Activated CD4-positive, alpha-beta T cell treated with anti-CD3 and anti-CD28 coated beads, Interleukin-2, amount 10 ng/mL, durations not matched to agents 24 days and 14 days (primary cell): ENCODE results near the gene RAB29. TPM values are rescaled to one million over a fixed set of nuclear protein-coding genes. Genes with fewer than 3 reads are reported as not detected.

Experiments used
- DNase-seq: peaks from one replicate; pipeline ENCODE4 v3.0.0; 2022
- H3K27ac Mint-ChIP-seq: one replicate; pipeline ENCODE4 v1.8.0; 2022; ENCODE audit warnings: mild to moderate bottlenecking, mixed read lengths
- H3K27me3 Mint-ChIP-seq: one replicate; pipeline ENCODE4 v1.8.0; 2022; ENCODE audit warnings: mixed read lengths
- H3K36me3 Mint-ChIP-seq: one replicate; pipeline ENCODE4 v1.8.0; 2022; ENCODE audit warnings: low read depth, mild to moderate bottlenecking, mixed read lengths
- H3K4me1 Mint-ChIP-seq: one replicate; pipeline ENCODE4 v1.8.0; 2021; ENCODE audit warnings: mixed read lengths
- H3K4me3 Mint-ChIP-seq: one replicate; pipeline ENCODE4 v1.8.0; 2022; ENCODE audit warnings: mild to moderate bottlenecking, moderate library complexity, mixed read lengths
- H3K9me3 Mint-ChIP-seq: one replicate; pipeline ENCODE4 v1.8.0; 2021; ENCODE audit warnings: mixed read lengths
- intact Hi-C: fragments of 100-400 bp; cut with micrococcal nuclease; formaldehyde crosslinking; loops from one replicate; pipeline ENCODE4 v1.15.1; 2023
- total RNA-seq: library from RNA; stranded (reverse); gene quantifications from 2 replicates; pipeline ENCODE4 v1.2.3, GENCODE V29; 2022

Gene RAB29
- total RNA-seq, 1 donor from 2014 or later = 29.1 TPM

GRCh38 chr1:205766570-205766969, 8.7 kb downstream of the RAB29 start:
- H3K9me3 Mint-ChIP-seq = no peaks in the 10 kb centered on the region
- peaks cover 44% of the 10 kb centered on the region for H3K36me3 Mint-ChIP-seq
- H3K27ac Mint-ChIP-seq = no peak overlapping the region
- peaks cover 14% of the 10 kb centered on the region for H3K4me1 Mint-ChIP-seq
- H3K4me3 Mint-ChIP-seq = no peak overlapping the region
- H3K27me3 Mint-ChIP-seq = no peaks in the 10 kb centered on the region
- DNase-seq = no peak
- intact Hi-C loops = no loop called here

GRCh38 chr1:205766038-205766437, 9.2 kb downstream of the RAB29 start:
- Mint-ChIP-seq H3K9me3 (no peaks in the 10 kb centered on the region), H3K27ac (no peak overlapping the region), H3K27me3 (no peaks in the 10 kb centered on the region), H3K4me3 (no peak overlapping the region), H3K36me3 (peaks cover 42% of the 10 kb centered on the region), H3K4me1 (peaks cover 9% of the 10 kb centered on the region)
- no peak for DNase-seq
- intact Hi-C loops = no loop called here

DNA sequence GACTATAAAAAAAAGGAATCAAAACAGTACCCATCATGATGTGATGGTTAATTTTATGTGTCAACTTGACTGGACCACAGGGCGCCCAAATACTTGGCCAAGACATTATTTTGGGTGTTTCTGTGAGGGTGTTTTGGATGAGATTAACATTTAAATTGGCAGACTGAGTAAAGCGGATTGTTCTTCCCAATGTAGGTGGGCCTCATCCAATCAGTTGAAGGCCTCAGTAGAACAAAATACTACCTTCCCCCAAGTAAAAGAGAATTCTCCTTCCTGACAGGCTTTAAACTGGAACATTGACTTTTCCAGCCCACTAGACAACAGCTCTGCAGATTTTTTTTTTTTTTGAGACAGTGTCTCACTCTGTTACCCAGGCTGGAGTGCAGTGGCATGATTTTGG, 10.7 kb downstream of the RAB29 start:
- H3K4me3 Mint-ChIP-seq = no peak overlapping the region
- peaks cover 30% of the 10 kb centered on the region for H3K36me3 Mint-ChIP-seq
- H3K27me3 Mint-ChIP-seq = no peaks in the 10 kb centered on the region
- intact Hi-C loops = no loop called here
- H3K4me1 Mint-ChIP-seq = peaks cover 5% of the 10 kb centered on the region
- no peak overlapping the region for H3K27ac Mint-ChIP-seq
- no peak for DNase-seq
- no peaks in the 10 kb centered on the region for H3K9me3 Mint-ChIP-seq

GRCh38 chr1:205763980-205764379, 11.3 kb downstream of the RAB29 start:
- intact Hi-C loops = no loop called here
- DNase-seq = no peak
- Mint-ChIP-seq H3K4me3 (no peak overlapping the region), H3K9me3 (no peaks in the 10 kb centered on the region), H3K27ac (no peak overlapping the region), H3K4me1 (peaks cover 5% of the 10 kb centered on the region), H3K36me3 (peaks cover 24% of the 10 kb centered on the region), H3K27me3 (no peaks in the 10 kb centered on the region)

DNA sequence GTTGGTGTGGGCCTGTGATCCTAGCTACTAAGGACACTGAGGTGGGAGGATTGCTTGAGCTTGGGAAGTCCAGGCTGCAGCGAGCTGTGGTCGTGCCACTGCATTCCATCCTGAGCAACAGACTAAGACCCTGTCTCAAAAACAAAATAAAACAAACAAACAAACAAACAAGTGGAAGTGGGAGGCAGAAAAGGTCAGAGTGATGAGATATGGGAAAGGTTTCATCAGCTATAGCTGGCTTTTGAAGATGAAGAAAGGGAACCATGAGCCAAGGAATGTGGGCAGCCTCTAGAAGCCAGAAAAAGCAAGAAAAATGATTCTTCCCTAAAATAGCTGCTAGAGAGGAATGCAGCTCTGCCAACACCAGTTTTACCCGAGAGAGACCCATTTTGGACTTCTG, 14.7 kb downstream of the RAB29 start:
- H3K9me3 Mint-ChIP-seq = no peaks in the 10 kb centered on the region
- no peak overlapping the region for H3K27ac Mint-ChIP-seq
- no peak overlapping the region for H3K4me3 Mint-ChIP-seq
- peaks cover 2% of the 10 kb centered on the region for H3K27me3 Mint-ChIP-seq
- DNase-seq = no peak
- intact Hi-C loops = no loop called here
- H3K36me3 Mint-ChIP-seq = peaks cover 9% of the 10 kb centered on the region
- H3K4me1 Mint-ChIP-seq = peaks cover 4% of the 10 kb centered on the region

DNA sequence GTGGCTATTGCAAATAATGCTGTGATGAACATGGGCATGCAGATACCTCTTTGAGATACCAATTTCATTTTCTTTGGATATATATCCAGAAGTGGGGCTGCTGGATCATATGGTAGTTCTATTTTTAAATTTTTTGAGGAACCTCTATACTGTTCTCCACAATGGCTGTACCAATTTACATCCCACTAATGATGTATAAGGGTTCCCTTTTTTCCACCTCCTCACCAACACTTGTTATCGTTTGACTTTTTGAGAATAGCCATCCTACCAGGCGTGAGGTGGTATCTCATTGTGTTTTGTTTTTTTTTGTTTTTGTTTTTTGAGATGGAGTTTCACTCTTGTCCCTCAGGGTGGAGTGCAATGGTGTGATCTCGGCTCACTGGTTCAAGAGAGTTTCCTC, 18.7 kb downstream of the RAB29 start:
- no peak for DNase-seq
- Mint-ChIP-seq H3K27ac (no peak overlapping the region), H3K4me3 (no peak overlapping the region), H3K27me3 (peaks cover 6% of the 10 kb centered on the region), H3K36me3 (peaks cover 6% of the 10 kb centered on the region), H3K9me3 (no peaks in the 10 kb centered on the region), H3K4me1 (peaks cover 5% of the 10 kb centered on the region)
- intact Hi-C loops = no loop called here

DNA sequence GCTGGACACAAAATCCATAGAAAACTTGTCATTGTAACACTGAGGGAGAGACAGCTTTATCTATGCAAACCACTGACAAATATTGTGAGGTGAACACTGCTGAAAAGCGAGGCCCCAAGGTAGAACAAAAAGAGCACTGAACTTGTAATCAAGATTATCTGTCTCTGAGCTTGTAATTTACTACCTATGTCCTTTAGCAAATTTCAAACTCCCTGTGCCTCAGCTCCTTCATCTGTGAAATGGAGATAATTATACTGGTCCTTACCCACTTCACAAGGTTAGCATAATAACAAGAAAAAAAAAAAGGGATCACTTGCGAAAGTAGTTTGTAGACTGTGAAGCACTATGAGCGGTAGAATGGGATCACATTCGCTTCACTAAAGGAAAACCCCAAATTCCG, 20.4 kb downstream of the RAB29 start:
- Mint-ChIP-seq H3K4me3 (no peak overlapping the region), H3K27ac (no peak overlapping the region), H3K4me1 (peaks cover 13% of the 10 kb centered on the region), H3K9me3 (no peaks in the 10 kb centered on the region), H3K36me3 (peaks cover 5% of the 10 kb centered on the region), H3K27me3 (peaks cover 6% of the 10 kb centered on the region)
- intact Hi-C loops = no loop called here
- no peak for DNase-seq

DNA sequence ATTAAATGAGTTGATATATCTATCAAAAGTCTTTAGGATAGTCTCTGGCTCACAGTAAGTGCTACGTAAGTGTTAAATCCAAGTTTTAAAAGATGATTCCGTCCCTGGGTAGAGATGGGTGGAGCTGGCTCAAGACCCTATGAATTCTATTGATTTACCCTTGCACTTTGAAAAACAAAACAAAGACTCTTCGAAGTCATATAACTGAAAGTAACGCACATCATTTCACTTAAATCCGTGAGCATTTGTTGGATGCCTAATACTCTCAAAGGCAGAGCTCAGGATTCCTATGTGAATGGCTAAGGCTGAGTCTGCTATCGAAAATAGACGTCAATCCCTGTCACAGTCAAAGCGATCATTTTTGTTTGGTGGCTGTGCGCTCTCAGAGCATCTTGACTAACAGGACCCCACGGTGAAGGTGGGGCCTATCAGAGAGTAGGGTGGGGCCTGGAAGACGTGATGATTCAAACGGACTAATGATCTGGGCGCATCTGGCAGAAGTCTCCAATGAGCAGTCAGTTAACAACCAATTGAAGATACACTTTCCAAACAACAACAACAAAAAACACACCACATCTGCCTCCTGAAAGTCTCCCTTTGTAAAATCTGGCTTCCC, 24.1 kb downstream of the RAB29 start:
- Mint-ChIP-seq H3K4me3 (peak overlapping the region; percentile 85), H3K27me3 (peaks cover 5% of the 10 kb centered on the region), H3K4me1 (peaks cover 27% of the 10 kb centered on the region), H3K36me3 (peaks cover 21% of the 10 kb centered on the region), H3K9me3 (no peaks in the 10 kb centered on the region), H3K27ac (peak overlapping the region; percentile 96)
- no peak for DNase-seq
- intact Hi-C loops = no loop called here

DNA sequence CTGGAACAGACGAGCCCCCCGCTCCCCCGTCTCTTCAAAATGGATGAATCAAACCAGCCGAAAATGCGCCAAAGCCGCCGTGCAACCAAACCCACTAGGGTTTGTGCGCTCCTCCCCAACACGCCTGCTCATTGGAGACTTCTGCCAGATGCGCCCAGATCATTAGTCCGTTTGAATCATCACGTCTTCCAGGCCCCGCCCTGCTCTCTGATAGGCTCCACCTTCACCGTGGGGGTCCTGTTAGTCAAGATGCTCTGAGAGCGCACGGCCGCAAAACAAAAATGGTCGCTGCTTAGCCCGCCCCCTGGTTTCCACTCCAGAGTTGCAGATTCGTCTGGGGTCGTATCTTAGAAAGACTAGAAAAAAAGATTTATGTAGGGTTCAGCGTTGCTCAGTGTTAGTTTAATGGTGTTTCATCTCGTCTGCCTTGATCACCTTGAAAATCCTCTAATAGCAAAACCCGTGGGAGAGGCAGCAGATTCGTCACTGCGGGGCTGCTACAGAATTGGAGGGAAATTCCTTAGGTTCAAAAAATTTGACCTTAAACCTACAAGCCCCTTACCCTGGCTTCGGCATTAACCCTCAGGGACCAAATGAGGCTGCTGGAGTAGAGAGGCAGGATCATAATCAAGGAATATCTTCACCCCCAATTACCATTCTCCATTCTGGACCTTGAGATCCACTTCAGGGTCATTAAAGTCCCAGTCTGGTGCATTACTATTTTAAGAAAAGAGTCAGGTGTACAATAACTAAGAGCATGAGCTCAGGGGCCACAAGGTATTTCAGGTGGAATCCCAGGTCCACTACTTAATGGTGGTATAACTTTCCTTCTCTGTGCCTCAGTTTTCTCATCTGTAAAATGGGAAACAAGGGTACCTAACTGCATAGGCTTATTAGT, 24.9 kb downstream of the RAB29 start, which contains the start of gene NUCKS1:
TSS of gene NUCKS1 (minus strand) at position 45 of the 898 bp plus-strand sequence. CDS start 209 bp downstream, outside the sequence.
- H3K27ac Mint-ChIP-seq = peak within 1 kb of the TSS; percentile 96
- no peaks in the 10 kb centered on the region for H3K9me3 Mint-ChIP-seq
- DNase-seq = peak; percentile 99
- intact Hi-C loops = loop anchor here (1.0 kb wide), 1 partner anchor 25 kb away; the partner anchor contains the start of gene RAB29
- H3K36me3 Mint-ChIP-seq = peaks cover 23% of the 10 kb centered on the region
- H3K4me1 Mint-ChIP-seq = peaks cover 27% of the 10 kb centered on the region
- H3K4me3 Mint-ChIP-seq = peak within 1 kb of the TSS; percentile 85
- H3K27me3 Mint-ChIP-seq = peaks cover 4% of the 10 kb centered on the region

- Mint-ChIP-seq H3K36me3 (peaks cover 23% of the 10 kb centered on the region), H3K27me3 (peaks cover 2% of the 10 kb centered on the region), H3K9me3 (no peaks in the 10 kb centered on the region), H3K27ac (peak overlapping the region; percentile 96), H3K4me1 (peaks cover 29% of the 10 kb centered on the region), H3K4me3 (peak overlapping the region; percentile 85)
- peak; percentile 98 for DNase-seq
- intact Hi-C loops = loop anchor here (1.0 to 5.0 kb wide), 7 partner anchors 26 to 1337 kb away; partner anchors contain the start of genes PPP1R15B, RAB29 and SLC41A1
Measured at GRCh38 chr1:205749234-205750137, 25.8 kb downstream of the RAB29 start.

GRCh38 chr1:205748403-205749233, 26.7 kb downstream of the RAB29 start:
- Mint-ChIP-seq H3K36me3 (peaks cover 27% of the 10 kb centered on the region), H3K4me1 (peaks cover 32% of the 10 kb centered on the region), H3K9me3 (no peaks in the 10 kb centered on the region), H3K4me3 (peak overlapping the region; percentile 85), H3K27me3 (peaks cover 1% of the 10 kb centered on the region), H3K27ac (peak overlapping the region; percentile 92)
- DNase-seq = peak; percentile 77
- intact Hi-C loops = loop anchor here (1.0 to 5.0 kb wide), 6 partner anchors 29 to 1336 kb away; partner anchors contain the start of genes PPP1R15B and SLC41A1

- Mint-ChIP-seq H3K27me3 (no peaks in the 10 kb centered on the region), H3K9me3 (no peaks in the 10 kb centered on the region), H3K27ac (no peak overlapping the region), H3K4me1 (peaks cover 36% of the 10 kb centered on the region), H3K36me3 (peaks cover 30% of the 10 kb centered on the region), H3K4me3 (peak overlapping the region; percentile 36)
- intact Hi-C loops = loop anchor here (5.0 kb wide), 2 partner anchors 70 to 1335 kb away; partner anchors contain the start of gene PPP1R15B
- no peak for DNase-seq
Measured at GRCh38 chr1:205746757-205747412, 28.4 kb downstream of the RAB29 start.
